ACC112 (cell line): ENCODE measurements around the gene USP51.
A peak's percentile ranks its signal among the peaks of the same experiment; 100 is the strongest.
"Not testable (repeated sequence)": the region's sequence is repeated elsewhere in the genome, so short reads cannot be mapped to it uniquely, and the experiment has no call there.

Experiments used
- H2AFZ ChIP-seq: fragments of 200-600 bp; sonication (generic); one replicate; pipeline ENCODE4 v1.6.0; 2017; ENCODE audit warnings: antibody characterized with exemption, low read length; ENCODE audit not compliant: unreplicated experiment
- H3K27ac ChIP-seq: fragments of 200-600 bp; sonication (generic); 2 replicates; pipeline ENCODE4 v1.5.1; 2014; ENCODE audit warnings: low read depth, mild to moderate bottlenecking, antibody characterized with exemption, low read length, moderate library complexity
- H3K27me3 ChIP-seq: fragments of 200-600 bp; sonication (generic); 2 replicates; pipeline ENCODE4 v1.6.1; 2014; ENCODE audit warnings: mild to moderate bottlenecking, antibody characterized with exemption, low read length, moderate library complexity, mixed read lengths; ENCODE audit not compliant: insufficient read depth
- H3K36me3 ChIP-seq: fragments of 200-600 bp; sonication (generic); 2 replicates; pipeline ENCODE4 v1.6.1; 2016; ENCODE audit warnings: mild to moderate bottlenecking, antibody characterized with exemption, low read length, moderate library complexity, mixed read lengths; ENCODE audit not compliant: insufficient read depth
- H3K4me1 ChIP-seq: fragments of 200-600 bp; sonication (generic); one replicate; pipeline ENCODE4 v1.6.1; 2016; ENCODE audit warnings: low read length, mixed read lengths; ENCODE audit not compliant: insufficient read depth, unreplicated experiment, control insufficient read depth
- H3K4me3 ChIP-seq: fragments of 200-600 bp; sonication (generic); 2 replicates; pipeline ENCODE4 v1.5.1; 2014; ENCODE audit warnings: mild to moderate bottlenecking, low read depth, low read length
- H3K79me2 ChIP-seq: fragments of 200-600 bp; sonication (generic); one replicate; pipeline ENCODE4 v1.6.0; 2016; ENCODE audit warnings: low read length; ENCODE audit not compliant: control insufficient read depth, unreplicated experiment, insufficient read depth

USP51 gene

GRCh38 chrX:55489314-55490009 is at the start of gene USP51:
USP51 (minus strand) TSS chrX:55489848; CDS start chrX:55488939, 909 bp downstream.
- H2AFZ ChIP-seq, result peak within 1 kb of the TSS; percentile 77
- peak within 1 kb of the TSS; percentile 53 for H3K27ac ChIP-seq
- no peaks in the 10 kb centered on the region for H3K79me2 ChIP-seq
- peaks cover 2% of the 10 kb centered on the region for H3K4me1 ChIP-seq
- H3K27me3 ChIP-seq, result no peaks in the 10 kb centered on the region
- peak within 1 kb of the TSS; percentile 79 for H3K4me3 ChIP-seq
- H3K36me3 ChIP-seq, result no peaks in the 10 kb centered on the region

- no peak overlapping the region for H3K27ac ChIP-seq
- H3K27me3 ChIP-seq, result no peaks in the 10 kb centered on the region
- no peaks in the 10 kb centered on the region for H3K4me1 ChIP-seq
- H2AFZ ChIP-seq, result no peak overlapping the region
- no peak overlapping the region for H3K4me3 ChIP-seq
- H3K79me2 ChIP-seq, result no peaks in the 10 kb centered on the region
- no peaks in the 10 kb centered on the region for H3K36me3 ChIP-seq
Measured at GRCh38 chrX:55524487-55524886, 34.8 kb upstream of the USP51 start.

GRCh38 chrX:55523356-55523755 is 33.7 kb upstream of the USP51 start:
- H3K27ac ChIP-seq, result no peak overlapping the region
- no peaks in the 10 kb centered on the region for H3K36me3 ChIP-seq
- H3K4me3 ChIP-seq, result no peak overlapping the region
- H3K27me3 ChIP-seq, result no peaks in the 10 kb centered on the region
- H3K79me2 ChIP-seq, result no peaks in the 10 kb centered on the region
- no peaks in the 10 kb centered on the region for H3K4me1 ChIP-seq
- H2AFZ ChIP-seq, result no peak overlapping the region

- H3K27me3 ChIP-seq, result no peaks in the 10 kb centered on the region
- no peaks in the 10 kb centered on the region for H3K36me3 ChIP-seq
- no peak overlapping the region for H3K4me3 ChIP-seq
- H3K27ac ChIP-seq, result no peak overlapping the region
- no peak overlapping the region for H2AFZ ChIP-seq
- H3K4me1 ChIP-seq, result no peaks in the 10 kb centered on the region
- H3K79me2 ChIP-seq, result no peaks in the 10 kb centered on the region
Measured at GRCh38 chrX:55522596-55523276, 33.1 kb upstream of the USP51 start.

- Histone ChIP-seq H2AFZ (no peak overlapping the region), H3K4me1 (no peaks in the 10 kb centered on the region), H3K27ac (no peak overlapping the region), H3K36me3 (no peaks in the 10 kb centered on the region), H3K27me3 (no peaks in the 10 kb centered on the region), H3K79me2 (no peaks in the 10 kb centered on the region), H3K4me3 (no peak overlapping the region)
Measured at GRCh38 chrX:55521687-55522086, 32.0 kb upstream of the USP51 start.

GRCh38 chrX:55516794-55517481 is 27.3 kb upstream of the USP51 start:
- not testable (repeated sequence) for H3K27me3 ChIP-seq, H3K4me3 ChIP-seq, H3K36me3 ChIP-seq, H2AFZ ChIP-seq, H3K79me2 ChIP-seq, H3K27ac ChIP-seq, H3K4me1 ChIP-seq

- not testable (repeated sequence) for H3K79me2 ChIP-seq, H2AFZ ChIP-seq, H3K4me1 ChIP-seq, H3K4me3 ChIP-seq, H3K27me3 ChIP-seq, H3K27ac ChIP-seq, H3K36me3 ChIP-seq
Measured at GRCh38 chrX:55513045-55513737, 23.5 kb upstream of the USP51 start.

GRCh38 chrX:55508410-55509152 is 18.9 kb upstream of the USP51 start:
- H3K4me1 ChIP-seq, H3K79me2 ChIP-seq, H3K36me3 ChIP-seq, H2AFZ ChIP-seq, H3K4me3 ChIP-seq, H3K27ac ChIP-seq, H3K27me3 ChIP-seq: not testable (repeated sequence)

GRCh38 chrX:55507699-55508098 is 18.1 kb upstream of the USP51 start:
- not testable (repeated sequence) for H2AFZ ChIP-seq, H3K4me1 ChIP-seq, H3K27ac ChIP-seq, H3K27me3 ChIP-seq, H3K4me3 ChIP-seq, H3K79me2 ChIP-seq, H3K36me3 ChIP-seq

GRCh38 chrX:55507010-55507409 is 17.4 kb upstream of the USP51 start:
- not testable (repeated sequence) for H3K36me3 ChIP-seq, H3K79me2 ChIP-seq, H3K27me3 ChIP-seq, H3K27ac ChIP-seq, H2AFZ ChIP-seq, H3K4me1 ChIP-seq, H3K4me3 ChIP-seq
